AG10803 (cell line): ENCODE data around the gene ANP32B.

Source experiments
- DNase-seq: peaks from one replicate; pipeline ENCODE4 v3.0.0; 2010; ENCODE audit warnings: low read depth
- H3K4me3 ChIP-seq: 2 replicates; pipeline ENCODE4 v1.5.1; 2011; ENCODE audit warnings: mild to moderate bottlenecking, low read length, control low read depth
- CTCF ChIP-seq: conservative IDR thresholded peaks from 2 replicates; pipeline ENCODE4 v1.5.1; 2011; ENCODE audit warnings: mild to moderate bottlenecking, low read length, control low read depth, inconsistent platforms

ANP32B gene

GRCh38 chr9:97978371-97979130, 4.6 kb upstream of the ANP32B start:
- TF ChIP-seq CTCF, result no peak
- no peak overlapping the region for H3K4me3 ChIP-seq
- no peak for DNase-seq

- no peak overlapping the region for H3K4me3 ChIP-seq
- no peak for DNase-seq
- no peak for TF ChIP-seq CTCF
Observed at GRCh38 chr9:97979788-97980478, 3.2 kb upstream of the ANP32B start.

GRCh38 chr9:97980479-97980803, 2.7 kb upstream of the ANP32B start:
- DNase-seq, result peak; percentile 79
- TF ChIP-seq CTCF, result no peak
- no peak overlapping the region for H3K4me3 ChIP-seq

GRCh38 chr9:97980918-97981845, 2.0 kb upstream of the ANP32B start:
- H3K4me3 ChIP-seq, result no peak overlapping the region
- DNase-seq, result peak; percentile 39
- no peak for TF ChIP-seq CTCF

GRCh38 chr9:97981846-97982682, 1.1 kb upstream of the ANP32B start:
- DNase-seq, result peak; percentile 58
- H3K4me3 ChIP-seq, result peak overlapping the region; percentile 79
- no peak for TF ChIP-seq CTCF

- TF ChIP-seq CTCF, result no peak
- DNase-seq, result peak; percentile 29
- H3K4me3 ChIP-seq, result peak overlapping the region; percentile 79
Observed at GRCh38 chr9:97983589-97984187, 547 bp downstream of the ANP32B start.
